Stimulated activated naive B cell treated with anti-CD40 and anti-IgM and Interleukin-4, amounts not matched to agents 10 μg/mL and 1 μg/mL and 100 μg/mL, for 72 hours (primary cell): ENCODE data around the gene ACAD8.

Source experiments
- ATAC-seq, 2 donors: fragments of 150-1000 bp; cut with Tn5 transposase; replicated peaks; 2 replicates each; pipeline ENCODE4 v1.10.0; 2021; ENCODE audit warnings: moderate library complexity in 1 of 2
- DNase-seq: peaks from one replicate; pipeline ENCODE4 v3.0.0; 2021
- H3K27ac Mint-ChIP-seq: one replicate; pipeline ENCODE4 v1.8.0; 2022; ENCODE audit warnings: mild to moderate bottlenecking, mixed read lengths
- H3K27me3 Mint-ChIP-seq, 2 donors: one replicate each; pipeline ENCODE4 v1.8.0; 2022; ENCODE audit warnings: mixed read lengths in 2 of 2
- H3K36me3 Mint-ChIP-seq, 2 donors: one replicate each; pipeline ENCODE4 v1.8.0; 2022; ENCODE audit warnings: mixed read lengths in 2 of 2, mild to moderate bottlenecking in 1 of 2
- H3K4me1 Mint-ChIP-seq, 2 donors: one replicate each; pipeline ENCODE4 v1.8.0; 2022; ENCODE audit warnings: mixed read lengths in 2 of 2, mild to moderate bottlenecking in 1 of 2
- H3K4me3 Mint-ChIP-seq, 2 donors: one replicate each; pipeline ENCODE4 v1.8.0; 2022; ENCODE audit warnings: mild to moderate bottlenecking in 2 of 2, mixed read lengths in 2 of 2, moderate library complexity in 1 of 2
- H3K9me3 Mint-ChIP-seq, 2 donors: one replicate each; pipeline ENCODE4 v1.8.0; 2022; ENCODE audit warnings: mixed read lengths in 2 of 2, mild to moderate bottlenecking in 1 of 2

ACAD8 gene

GRCh38 chr11:134313379-134313778 is 60.0 kb downstream of the ACAD8 start:
- Mint-ChIP-seq H3K27me3 (peaks cover 11 to 40% of the 10 kb centered on the region in 2 donors), H3K27ac (no peak overlapping the region), H3K9me3 (peaks cover 0 to 7% of the 10 kb centered on the region in 2 donors), H3K4me1 (no peaks in the 10 kb centered on the region), H3K4me3 (no peak overlapping the region), H3K36me3 (no peaks in the 10 kb centered on the region)
- DNase-seq (no peak), ATAC-seq (no peak)

GRCh38 chr11:134313821-134314607 is 60.6 kb downstream of the ACAD8 start:
- Mint-ChIP-seq H3K36me3 (no peaks in the 10 kb centered on the region), H3K4me1 (no peaks in the 10 kb centered on the region)

More at GRCh38 chr11:134313821-134314607, 60.6 kb downstream of the ACAD8 start:
- peaks cover 13 to 40% of the 10 kb centered on the region in 2 donors for H3K27me3 Mint-ChIP-seq
- ATAC-seq = no peak
- peaks cover 0 to 8% of the 10 kb centered on the region in 2 donors for H3K9me3 Mint-ChIP-seq
- H3K27ac Mint-ChIP-seq = no peak overlapping the region
- H3K4me3 Mint-ChIP-seq = no peak overlapping the region
- DNase-seq = no peak
